ENCODE measurements around the gene SUGP2.

- TF ChIP-seq POLR2A (IDR thresholded peaks at IDR 0.05): no peak
- TF ChIP-seq CTCF (IDR thresholded peaks at IDR 0.05): no peak
- no peak for TF ChIP-seq POLR2AphosphoS5 (IDR thresholded peaks at IDR 0.05)
These were observed 44.0 kb downstream of the SUGP2 start for GRCh38 chr19:18989316-18989715.

All from transverse colon (tissue), 4 donors.